Lower leg skin (tissue), 4 donors: ENCODE data around the gene PMPCA. TPM values are rescaled to one million over a fixed set of nuclear protein-coding genes. Genes with fewer than 3 reads are reported as not detected.
"Not testable (repeated sequence)": the region's sequence is repeated elsewhere in the genome, so short reads cannot be mapped to it uniquely, and the experiment has no call there.

Experiments
- DNase-seq, 2 donors: peaks; one replicate each; pipeline ENCODE4 v3.0.0-alpha.2; 2019; ENCODE audit warnings: low spot score in 2 of 2
- H3K4me3 ChIP-seq: fragments of 200-600 bp; sonication (generic); 2 replicates; pipeline ENCODE4 v1.5.1; 2017; ENCODE audit warnings: mild to moderate bottlenecking, low read depth; ENCODE audit not compliant: poor library complexity, severe bottlenecking
- POLR2A ChIP-seq, 2 donors: fragments of 450-650 bp; IDR thresholded peaks; one replicate each; pipeline ENCODE4 v1.6.1; 2016 to 2017; ENCODE audit warnings: antibody characterized with exemption in 2 of 2, mild to moderate bottlenecking in 1 of 2, moderate library complexity in 1 of 2
- WGBS, 2 donors: methylation state at CpG; one replicate each; pipeline ENCODE4 v1.1.5; 2018; 5-methylcytosine and 5-hydroxymethylcytosine counted together
- intact Hi-C: fragments of 100-400 bp; cut with DNase I; formaldehyde crosslinking; loops from one replicate; pipeline ENCODE4 v1.15.0; 2023; ENCODE audit warnings: low total_unique reads
- total RNA-seq, 4 donors: library from RNA; depleted of rRNA; stranded (reverse); fragments of >200 nt; gene quantifications; one replicate each; pipeline ENCODE4 v1.1.0, GENCODE V29; 2016
- TF ChIP-seq, protein P1 (sequence below), 3 donors: fragments of 450-650 bp; IDR thresholded peaks; one replicate each; pipeline ENCODE4 v1.5.1; 2016; ENCODE audit warnings: antibody characterized with exemption in 3 of 3, mild to moderate bottlenecking in 3 of 3, moderate library complexity in 2 of 3

The PMPCA gene
- total RNA-seq, 4 donors from 2014 or later: 35.9 to 59.6 (median 38.1) TPM

DNA sequence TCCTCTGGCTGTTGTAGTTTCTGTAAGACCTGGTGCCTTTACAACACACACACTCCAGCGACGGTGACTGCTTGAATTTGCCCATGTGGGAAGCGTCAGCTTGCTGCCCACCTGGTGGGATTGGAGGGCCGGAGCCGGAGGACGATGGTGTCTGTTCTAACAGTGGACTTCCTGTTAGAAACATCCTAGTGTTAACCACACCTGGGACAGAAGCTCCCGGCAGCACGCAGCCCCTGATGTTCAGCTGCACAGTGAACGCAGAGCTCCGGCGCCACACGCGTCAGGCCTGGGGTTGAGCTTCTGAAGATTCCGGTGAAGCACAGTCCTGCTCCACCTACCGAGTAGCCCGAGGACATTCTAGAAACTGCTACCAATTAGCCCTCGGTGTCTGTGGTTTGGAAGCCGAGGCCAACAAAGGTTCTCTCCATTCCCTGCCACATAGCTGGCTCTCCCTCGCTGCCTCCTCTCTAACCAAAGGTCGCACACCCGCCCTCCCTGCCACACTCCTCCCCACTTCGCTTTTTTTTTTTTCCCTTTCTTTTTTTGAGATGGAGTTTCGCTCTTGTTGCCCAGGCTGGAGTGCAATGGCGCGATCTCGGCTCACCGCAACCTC lies 14.4 kb downstream of the PMPCA start:
- no peak for TF ChIP-seq POLR2A (IDR thresholded peaks at IDR 0.05)
- TF ChIP-seq, protein P1, sequence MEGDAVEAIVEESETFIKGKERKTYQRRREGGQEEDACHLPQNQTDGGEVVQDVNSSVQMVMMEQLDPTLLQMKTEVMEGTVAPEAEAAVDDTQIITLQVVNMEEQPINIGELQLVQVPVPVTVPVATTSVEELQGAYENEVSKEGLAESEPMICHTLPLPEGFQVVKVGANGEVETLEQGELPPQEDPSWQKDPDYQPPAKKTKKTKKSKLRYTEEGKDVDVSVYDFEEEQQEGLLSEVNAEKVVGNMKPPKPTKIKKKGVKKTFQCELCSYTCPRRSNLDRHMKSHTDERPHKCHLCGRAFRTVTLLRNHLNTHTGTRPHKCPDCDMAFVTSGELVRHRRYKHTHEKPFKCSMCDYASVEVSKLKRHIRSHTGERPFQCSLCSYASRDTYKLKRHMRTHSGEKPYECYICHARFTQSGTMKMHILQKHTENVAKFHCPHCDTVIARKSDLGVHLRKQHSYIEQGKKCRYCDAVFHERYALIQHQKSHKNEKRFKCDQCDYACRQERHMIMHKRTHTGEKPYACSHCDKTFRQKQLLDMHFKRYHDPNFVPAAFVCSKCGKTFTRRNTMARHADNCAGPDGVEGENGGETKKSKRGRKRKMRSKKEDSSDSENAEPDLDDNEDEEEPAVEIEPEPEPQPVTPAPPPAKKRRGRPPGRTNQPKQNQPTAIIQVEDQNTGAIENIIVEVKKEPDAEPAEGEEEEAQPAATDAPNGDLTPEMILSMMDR (IDR thresholded peaks at IDR 0.05): no peak
- intact Hi-C loops: no loop called here
- no peak for DNase-seq
- H3K4me3 ChIP-seq: no peak overlapping the region
- WGBS, 2 donors: 83% methylated on average over 27 of the region's 27 CpGs

GRCh38 chr9:136425367-136425766 lies 14.9 kb downstream of the PMPCA start:
- DNase-seq, intact Hi-C loops, H3K4me3 ChIP-seq: not testable (repeated sequence)
- WGBS, 2 donors: 81 to 82% methylated on average over 7 of the region's 7 CpGs

DNA sequence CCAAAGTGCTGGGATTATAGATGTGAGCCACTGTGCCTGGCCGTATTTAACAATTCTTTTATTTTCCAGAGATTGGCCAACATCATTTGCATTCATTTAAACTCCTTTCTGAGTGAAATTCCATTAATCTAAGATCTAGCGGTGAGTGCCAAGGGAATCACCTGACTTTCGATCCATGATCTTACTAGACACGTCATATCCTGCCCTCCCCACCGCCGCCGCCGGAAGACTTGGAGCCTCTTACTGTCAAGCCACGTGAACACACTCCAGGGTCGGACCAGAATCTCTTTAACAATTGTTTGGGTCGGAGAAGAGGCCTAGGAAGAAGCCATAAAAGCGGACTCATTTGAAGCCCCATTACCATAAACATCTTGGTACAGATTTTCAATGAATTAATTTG lies 16.3 kb downstream of the PMPCA start:
- no peak overlapping the region for H3K4me3 ChIP-seq
- 64% methylated on average over 12 of the region's 12 CpGs for WGBS, 2 donors
- intact Hi-C loops: no loop called here
- DNase-seq: no peak
- TF ChIP-seq, protein P1 (IDR thresholded peaks at IDR 0.05): no peak
- no peak for TF ChIP-seq POLR2A (IDR thresholded peaks at IDR 0.05)

DNA sequence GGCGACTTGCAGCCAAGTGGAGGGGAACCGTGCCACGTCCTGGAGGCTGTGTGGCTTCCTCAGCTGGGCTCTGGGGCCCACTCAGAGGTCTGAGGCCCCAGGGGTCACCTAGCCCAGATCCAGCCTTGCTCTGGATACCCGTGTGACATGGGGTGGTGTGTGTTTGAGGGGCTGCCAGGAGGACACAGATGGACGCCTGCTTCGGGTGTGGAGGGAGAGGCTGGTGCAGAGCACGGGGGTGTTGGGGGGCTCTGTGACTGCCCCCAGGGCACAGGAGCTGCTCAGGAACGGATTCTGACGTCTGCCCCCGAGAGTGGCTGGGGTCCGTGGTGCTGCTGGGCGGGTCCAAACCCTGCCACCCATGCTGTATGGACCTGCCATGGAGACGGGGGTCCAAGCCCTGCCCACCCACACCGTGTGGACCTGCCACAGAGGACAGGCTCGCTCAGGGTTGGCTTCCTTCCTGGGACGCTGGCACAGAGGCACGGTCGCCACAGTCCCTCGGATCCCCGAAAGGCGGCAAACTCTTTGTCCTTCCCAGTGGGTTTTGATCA lies 18.7 kb downstream of the PMPCA start:
- H3K4me3 ChIP-seq: no peak overlapping the region
- no peak for DNase-seq
- 87 to 88% methylated on average over 21 of the region's 21 CpGs for WGBS, 2 donors
- TF ChIP-seq POLR2A (IDR thresholded peaks at IDR 0.05): no peak
- TF ChIP-seq, protein P1 (IDR thresholded peaks at IDR 0.05): no peak
- intact Hi-C loops: no loop called here

DNA sequence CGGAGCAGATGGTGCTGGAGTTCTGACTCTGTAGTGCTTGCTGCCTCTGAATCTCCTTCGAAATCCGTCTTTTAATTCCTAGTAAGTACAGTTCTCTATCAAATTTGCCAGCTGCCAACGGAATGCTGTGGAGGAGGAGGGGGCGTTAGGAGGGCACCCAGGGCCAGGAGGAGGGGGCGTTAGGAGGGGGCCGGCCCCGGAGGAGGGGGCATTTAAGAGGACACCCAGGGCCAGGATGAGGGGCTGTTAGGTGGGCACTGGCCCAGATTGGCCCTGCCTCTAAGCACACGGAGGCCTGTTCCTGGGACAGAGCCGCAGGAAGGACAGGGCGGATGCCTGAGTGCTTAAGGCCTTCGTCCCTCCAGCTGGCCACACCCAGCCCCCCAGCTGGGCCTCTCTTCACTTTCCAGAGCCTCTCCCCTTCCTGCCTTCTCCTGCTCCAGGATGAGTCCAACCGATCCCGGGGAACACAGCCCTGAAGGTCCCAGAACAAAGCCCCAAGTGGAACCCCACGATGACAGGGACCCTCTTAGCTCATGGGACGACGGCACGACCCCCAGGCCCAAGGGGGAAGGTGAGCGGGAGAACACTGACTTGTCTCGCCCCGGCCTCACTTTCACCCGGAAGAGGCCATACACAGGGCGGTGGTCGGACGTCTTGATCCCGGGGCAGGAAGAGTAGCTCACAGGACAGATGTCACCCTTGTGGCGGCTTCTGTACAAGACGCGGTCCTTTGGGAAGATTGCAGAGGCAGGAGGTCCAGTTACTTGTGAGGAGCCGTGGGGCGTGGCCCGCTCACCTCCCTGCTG lies 19.4 kb downstream of the PMPCA start:
- 81 to 87% methylated on average over 29 to 32 of the region's 32 CpGs for WGBS, 2 donors
- no peak for TF ChIP-seq POLR2A (IDR thresholded peaks at IDR 0.05)
- TF ChIP-seq, protein P1 (IDR thresholded peaks at IDR 0.05): no peak
- intact Hi-C loops: no loop called here
- DNase-seq: no peak
- no peak overlapping the region for H3K4me3 ChIP-seq

- no peak for DNase-seq
- WGBS, 2 donors: 93 to 94% methylated on average over 26 to 29 of the region's 29 CpGs
- TF ChIP-seq, protein P1 (IDR thresholded peaks at IDR 0.05): no peak
- TF ChIP-seq POLR2A (IDR thresholded peaks at IDR 0.05): no peak
- intact Hi-C loops: no loop called here
- no peak overlapping the region for H3K4me3 ChIP-seq
Observed at GRCh38 chr9:136430588-136431234, 20.3 kb downstream of the PMPCA start.
